Pancreas (tissue), 10 donors: ENCODE results near the gene PEX19. TPM values are rescaled to one million over a fixed set of nuclear protein-coding genes. Genes with fewer than 3 reads are reported as not detected.

Experiments used
- ATAC-seq, 4 donors: fragments of 200-7000 bp; cut with Tn5 transposase; one replicate each; pipeline versions ENCODE4 v1.8.0 to v1.9.1; 2020; ENCODE audit warnings: mild to moderate bottlenecking in 4 of 4, moderate library complexity in 4 of 4
- DNase-seq, 6 donors: peaks; one replicate each; pipeline ENCODE4 v3.0.0-alpha.2; 2020
- FAIRE-seq: peaks from 2 replicates; lab custom pipeline; 2012; peaks lifted over from hg19 to GRCh38; lab: Jason Lieb, UNC
- H3K27ac ChIP-seq, 4 donors: fragments of 200-600 bp; sonication (generic); 1 replicate in 3 of 4; 2 replicates in 1 of 4; pipeline versions ENCODE4 v1.5.0 to v1.8.0; 2020
- H3K27me3 ChIP-seq, 4 donors: fragments of 200-600 bp; one replicate each; pipeline ENCODE4 v1.8.0; 2021
- H3K36me3 ChIP-seq, 3 donors: fragments of 200-600 bp; sonication (generic) in 1 of 3; one replicate each; pipeline versions ENCODE4 v1.5.0 to v1.8.0; 2020 to 2021
- H3K4me1 ChIP-seq, 3 donors: fragments of 200-600 bp; one replicate each; pipeline ENCODE4 v1.8.0; 2021
- H3K4me3 ChIP-seq, 4 donors: fragments of 200-600 bp; sonication (generic) in 2 of 4; one replicate each; pipeline versions ENCODE4 v1.5.0 to v1.8.0; 2020 to 2021
- H3K9me3 ChIP-seq, 4 donors: fragments of 200-600 bp; one replicate each; pipeline ENCODE4 v1.8.0; 2021
- WGBS, 2 donors: extraction: QIAGEN DNeasy Blood & Tissue Kit; methylation state at CpG; one replicate each; pipeline ENCODE4 v1.1.7; 2013; 5-methylcytosine and 5-hydroxymethylcytosine counted together
- intact Hi-C, 3 donors: fragments of 100-400 bp; cut with DNase I; formaldehyde crosslinking; loops; one replicate each; pipeline versions ENCODE4 v1.11.1 to v1.14.2; 2022
- polyA plus RNA-seq, 2 donors: library from polyadenylated mRNA; stranded (reverse); fragments of 200-250 nt; gene quantifications; one replicate each; pipeline ENCODE4 v1.2.3, GENCODE V29; 2013
- total RNA-seq, 6 donors: library from RNA; stranded (reverse); fragmentation: NEBNext Ultra II Directional in 4 of 6; extraction: Animal tissue kit (Norgen Biotek cat#: 25700) in 4 of 6; gene quantifications; one replicate each; pipeline versions ENCODE4 v1.2.1 to v1.2.4, GENCODE V29; 2021 to 2023
- TF ChIP-seq, protein P1 (sequence below), 4 donors: fragments of 200-600 bp; sonication (generic) in 3 of 4; IDR thresholded peaks; one replicate each; pipeline versions ENCODE4 v1.5.0 to v1.8.0; 2021; ENCODE audit warnings: antibody characterized with exemption in 4 of 4
- donor health status: healthy with polysubstance abuse.
- donor health status: DM: no; HTN: no; CAD: no; lungs with moderate emphysema.
- donor health status: DM: no; HTN: no; CAD: no.
- donor health status: control.
- donor health status: control.
- donor health status: Bipolar disorder and iron deficiency.
- donor health status: DM: yes; HTN: yes; CAD: no.
- donor health status: DM: no; HTN: no; CAD: no.
- donor health status: DM: no; HTN: no; CAD: no.
- donor health status: DM: yes; HTN: yes; CAD: no.

Gene PEX19
- total and polyA plus RNA-seq, 8 donors = 6.8 to 27.9 (median 20.8) TPM

- H3K27ac ChIP-seq = no peak overlapping the region
- peaks cover 8 to 24% (median 16%) of the 10 kb centered on the region in 3 donors for H3K4me1 ChIP-seq
- no peaks in the 10 kb centered on the region for H3K27me3 ChIP-seq
- intact Hi-C loops = no loop called here
- FAIRE-seq (no peak), ATAC-seq (no peak), DNase-seq (no peak)
- H3K36me3 ChIP-seq = peaks cover 0 to 13% (median 0%) of the 10 kb centered on the region in 3 donors
- no peak overlapping the region for H3K4me3 ChIP-seq
- H3K9me3 ChIP-seq = no peaks in the 10 kb centered on the region
- WGBS, 2 donors = 44 to 47% methylated on average over 1 of the region's 1 CpG
- TF ChIP-seq, protein P1, sequence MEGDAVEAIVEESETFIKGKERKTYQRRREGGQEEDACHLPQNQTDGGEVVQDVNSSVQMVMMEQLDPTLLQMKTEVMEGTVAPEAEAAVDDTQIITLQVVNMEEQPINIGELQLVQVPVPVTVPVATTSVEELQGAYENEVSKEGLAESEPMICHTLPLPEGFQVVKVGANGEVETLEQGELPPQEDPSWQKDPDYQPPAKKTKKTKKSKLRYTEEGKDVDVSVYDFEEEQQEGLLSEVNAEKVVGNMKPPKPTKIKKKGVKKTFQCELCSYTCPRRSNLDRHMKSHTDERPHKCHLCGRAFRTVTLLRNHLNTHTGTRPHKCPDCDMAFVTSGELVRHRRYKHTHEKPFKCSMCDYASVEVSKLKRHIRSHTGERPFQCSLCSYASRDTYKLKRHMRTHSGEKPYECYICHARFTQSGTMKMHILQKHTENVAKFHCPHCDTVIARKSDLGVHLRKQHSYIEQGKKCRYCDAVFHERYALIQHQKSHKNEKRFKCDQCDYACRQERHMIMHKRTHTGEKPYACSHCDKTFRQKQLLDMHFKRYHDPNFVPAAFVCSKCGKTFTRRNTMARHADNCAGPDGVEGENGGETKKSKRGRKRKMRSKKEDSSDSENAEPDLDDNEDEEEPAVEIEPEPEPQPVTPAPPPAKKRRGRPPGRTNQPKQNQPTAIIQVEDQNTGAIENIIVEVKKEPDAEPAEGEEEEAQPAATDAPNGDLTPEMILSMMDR (IDR thresholded peaks at IDR 0.05) = no peak
Measured at GRCh38 chr1:160245434-160245833, 39.5 kb downstream of the PEX19 start.

DNA sequence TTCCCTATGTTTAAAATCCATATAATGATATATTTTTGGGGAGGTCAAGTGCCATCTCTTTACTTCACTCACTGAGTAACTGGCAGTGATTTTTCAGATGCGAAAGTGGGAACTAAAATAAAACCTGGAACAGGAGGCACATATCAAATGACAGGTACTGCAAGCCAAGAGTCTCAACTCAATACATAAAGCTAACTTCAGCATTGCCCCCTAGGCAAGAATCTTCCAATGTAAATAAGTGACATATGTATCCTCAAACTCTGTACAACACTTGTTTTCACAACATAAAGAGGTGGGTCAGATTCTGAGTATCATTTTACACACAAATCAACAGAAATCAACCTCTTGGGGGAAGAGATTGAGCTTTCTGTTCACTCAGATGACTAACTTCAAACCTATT lies 40.7 kb downstream of the PEX19 start:
- Histone ChIP-seq H3K27me3 (no peaks in the 10 kb centered on the region), H3K9me3 (no peaks in the 10 kb centered on the region), H3K36me3 (peaks cover 0 to 22% (median 4%) of the 10 kb centered on the region in 3 donors), H3K27ac (no peak overlapping the region), H3K4me3 (no peak overlapping the region), H3K4me1 (peaks cover 8 to 24% (median 16%) of the 10 kb centered on the region in 3 donors)
- 39 to 57% methylated on average over 1 of the region's 1 CpG for WGBS, 2 donors
- TF ChIP-seq, protein P1 (IDR thresholded peaks at IDR 0.05) = no peak
- intact Hi-C loops = no loop called here
- no peak for ATAC-seq
- no peak for FAIRE-seq
- no peak for DNase-seq

DNA sequence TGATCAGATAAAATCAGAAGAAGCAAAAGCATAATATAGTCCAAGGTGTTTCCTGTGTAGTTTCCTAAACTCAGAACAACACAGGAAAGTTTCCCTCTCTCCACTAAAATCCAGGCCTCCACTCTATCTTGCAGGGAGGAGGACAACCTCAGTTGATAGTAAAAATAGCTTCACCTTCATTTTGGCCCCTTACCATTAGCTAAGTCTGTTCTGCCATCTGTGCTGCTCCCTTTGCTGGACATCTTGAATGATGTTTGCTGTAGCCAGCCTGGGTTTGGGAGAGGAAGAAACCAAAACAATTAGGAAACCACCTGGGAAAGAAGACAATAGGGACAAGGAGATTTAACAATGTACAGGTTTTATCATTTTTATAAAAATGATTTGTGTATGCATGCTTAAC lies 41.2 kb downstream of the PEX19 start:
- H3K9me3 ChIP-seq = no peaks in the 10 kb centered on the region
- H3K4me1 ChIP-seq = peaks cover 8 to 24% (median 16%) of the 10 kb centered on the region in 3 donors
- TF ChIP-seq, protein P1 (IDR thresholded peaks at IDR 0.05) = no peak
- peaks cover 0 to 26% (median 4%) of the 10 kb centered on the region in 3 donors for H3K36me3 ChIP-seq
- FAIRE-seq (no peak), ATAC-seq (no peak), DNase-seq (no peak)
- no peak overlapping the region for H3K4me3 ChIP-seq
- intact Hi-C loops = no loop called here
- H3K27ac ChIP-seq = no peak overlapping the region
- no peaks in the 10 kb centered on the region for H3K27me3 ChIP-seq

GRCh38 chr1:160239582-160240299 lies 45.2 kb downstream of the PEX19 start:
- ATAC-seq = no peak

More at GRCh38 chr1:160239582-160240299, 45.2 kb downstream of the PEX19 start:
- 93% methylated on average over 24 of the region's 24 CpGs for WGBS, 2 donors
- H3K27ac ChIP-seq = no peak overlapping the region
- H3K4me3 ChIP-seq = no peak overlapping the region
- intact Hi-C loops = no loop called here
- no peaks in the 10 kb centered on the region for H3K4me1 ChIP-seq
- peaks cover 0 to 61% (median 17%) of the 10 kb centered on the region in 3 donors for H3K36me3 ChIP-seq
- no peaks in the 10 kb centered on the region for H3K9me3 ChIP-seq
- no peaks in the 10 kb centered on the region for H3K27me3 ChIP-seq
- TF ChIP-seq, protein P1 (IDR thresholded peaks at IDR 0.05) = no peak
- DNase-seq (peak in 1 of 6 donors; percentile 45), FAIRE-seq (no peak)
